Adrenal gland (tissue), 5 donors: ENCODE data around the gene CUL7.

Source experiments
- POLR2A ChIP-seq, 2 donors: fragments of 450-650 bp; IDR thresholded peaks; one replicate each; pipeline ENCODE4 v1.6.1; 2017; ENCODE audit warnings: antibody characterized with exemption in 2 of 2, mild to moderate bottlenecking in 2 of 2, moderate library complexity in 1 of 2
- TF ChIP-seq, protein P1 (sequence below), 6 experiments: fragments of 450-650 bp in 4 of 6; fragments of 200-600 bp in 2 of 6; sonication (generic) in 1 of 6; IDR thresholded peaks; 1 replicate in 5 of 6; 2 replicates in 1 of 6; pipeline versions ENCODE4 v1.5.1 to v1.8.0; 2016 to 2021; ENCODE audit warnings: antibody characterized with exemption in 6 of 6, mild to moderate bottlenecking in 2 of 6, moderate library complexity in 1 of 6
- donor health status: DM: no; HTN: no; CAD: no.

DNA sequence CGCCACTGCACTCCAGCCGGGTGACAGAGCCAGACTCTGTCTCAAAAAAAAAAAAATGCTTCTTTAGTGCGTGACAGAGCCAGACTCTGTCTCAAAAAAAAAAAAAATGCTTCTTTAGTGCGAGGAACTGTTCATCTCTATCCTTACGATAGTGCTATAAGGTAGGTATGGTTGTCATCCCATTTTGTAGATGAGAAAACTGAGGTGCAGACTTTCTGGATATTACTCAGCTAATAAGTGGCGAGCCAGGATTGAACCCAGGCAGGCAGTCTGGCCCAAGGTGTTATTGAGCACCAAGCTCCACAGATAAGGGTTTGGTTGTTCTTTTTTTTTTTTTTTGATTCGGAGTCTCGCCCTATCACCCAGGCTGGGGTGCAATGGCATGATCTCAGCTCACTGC lies 51.8 kb downstream of the CUL7 start:
- no peak for TF ChIP-seq POLR2A (IDR thresholded peaks at IDR 0.05)
- TF ChIP-seq, protein P1, sequence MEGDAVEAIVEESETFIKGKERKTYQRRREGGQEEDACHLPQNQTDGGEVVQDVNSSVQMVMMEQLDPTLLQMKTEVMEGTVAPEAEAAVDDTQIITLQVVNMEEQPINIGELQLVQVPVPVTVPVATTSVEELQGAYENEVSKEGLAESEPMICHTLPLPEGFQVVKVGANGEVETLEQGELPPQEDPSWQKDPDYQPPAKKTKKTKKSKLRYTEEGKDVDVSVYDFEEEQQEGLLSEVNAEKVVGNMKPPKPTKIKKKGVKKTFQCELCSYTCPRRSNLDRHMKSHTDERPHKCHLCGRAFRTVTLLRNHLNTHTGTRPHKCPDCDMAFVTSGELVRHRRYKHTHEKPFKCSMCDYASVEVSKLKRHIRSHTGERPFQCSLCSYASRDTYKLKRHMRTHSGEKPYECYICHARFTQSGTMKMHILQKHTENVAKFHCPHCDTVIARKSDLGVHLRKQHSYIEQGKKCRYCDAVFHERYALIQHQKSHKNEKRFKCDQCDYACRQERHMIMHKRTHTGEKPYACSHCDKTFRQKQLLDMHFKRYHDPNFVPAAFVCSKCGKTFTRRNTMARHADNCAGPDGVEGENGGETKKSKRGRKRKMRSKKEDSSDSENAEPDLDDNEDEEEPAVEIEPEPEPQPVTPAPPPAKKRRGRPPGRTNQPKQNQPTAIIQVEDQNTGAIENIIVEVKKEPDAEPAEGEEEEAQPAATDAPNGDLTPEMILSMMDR (IDR thresholded peaks at IDR 0.05), result no peak
